CD4-positive, alpha-beta T cell treated with Interleukin-21 for 1 hour (primary cell): ENCODE data around the gene MC1R.

ENCODE experiments used
- DNase-seq: peaks from one replicate; pipeline ENCODE4 v3.0.0-alpha.2; 2020

MC1R gene

DNA sequence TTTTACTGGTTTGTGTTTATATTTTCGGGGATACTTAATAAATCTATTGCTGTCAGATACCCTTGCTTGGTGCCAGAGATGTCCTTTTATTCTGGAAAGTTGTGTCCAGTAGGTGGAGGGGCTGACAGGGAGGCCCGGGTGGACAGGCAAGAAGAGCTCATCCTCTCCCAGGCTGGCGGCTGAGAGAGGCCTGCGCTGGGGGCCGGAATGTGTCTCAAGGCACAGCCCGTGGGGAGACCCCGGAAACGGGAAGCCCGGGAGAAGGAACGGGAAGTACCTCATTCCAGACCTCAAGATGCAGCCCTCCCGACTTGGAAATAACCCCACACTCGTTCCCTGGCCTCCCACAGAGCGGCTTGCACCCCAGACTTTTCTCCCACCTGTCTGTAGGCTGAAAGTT is 17.4 kb downstream of the MC1R start:
- no peak for DNase-seq

DNA sequence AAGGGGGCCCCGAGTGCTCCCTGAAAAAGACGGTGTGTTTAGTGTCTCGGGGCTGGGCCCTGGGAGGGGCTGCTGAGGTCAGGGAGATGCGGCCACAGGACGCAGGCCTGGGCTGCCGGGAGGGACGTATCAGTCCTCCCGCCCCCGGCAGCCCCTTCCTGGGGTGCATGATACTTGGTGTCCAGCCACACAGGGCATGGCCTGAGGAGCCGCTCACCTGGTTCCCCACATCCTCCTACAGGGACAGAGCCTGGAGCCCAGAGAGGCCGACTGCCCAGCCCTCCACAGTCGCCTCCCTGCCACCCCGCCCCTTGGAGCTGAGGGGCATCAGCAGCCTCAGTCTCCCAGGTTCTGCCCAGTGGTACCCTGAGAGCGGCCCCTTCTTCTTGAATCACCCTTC is 17.8 kb downstream of the MC1R start:
- DNase-seq = no peak

- no peak for DNase-seq
Measured at GRCh38 chr16:89936981-89937380, 18.3 kb downstream of the MC1R start.

- no peak for DNase-seq
Measured at GRCh38 chr16:89938175-89938885, 19.7 kb downstream of the MC1R start.

DNA sequence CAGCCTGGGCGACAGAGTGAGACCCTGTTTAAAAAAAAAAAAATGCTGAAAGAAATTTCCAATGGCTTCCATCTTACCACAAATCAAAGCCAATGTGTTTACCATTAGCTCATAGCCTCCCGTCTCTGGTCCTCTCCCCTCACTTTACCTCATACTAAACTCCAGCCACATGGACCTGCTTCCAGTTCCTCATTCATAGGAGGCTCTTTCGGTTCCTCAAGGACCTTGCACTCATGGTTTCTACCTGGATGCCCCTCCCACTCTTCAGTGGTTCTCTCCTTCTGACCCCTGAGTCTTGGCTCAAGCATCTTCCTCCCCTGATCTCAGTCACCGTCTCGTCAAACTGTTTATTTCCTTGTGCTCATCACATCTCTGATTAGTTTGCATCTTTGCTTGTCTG is 26.1 kb downstream of the MC1R start:
- no peak for DNase-seq

- no peak for DNase-seq
Measured at GRCh38 chr16:89945654-89946053, 27.0 kb downstream of the MC1R start.

DNA sequence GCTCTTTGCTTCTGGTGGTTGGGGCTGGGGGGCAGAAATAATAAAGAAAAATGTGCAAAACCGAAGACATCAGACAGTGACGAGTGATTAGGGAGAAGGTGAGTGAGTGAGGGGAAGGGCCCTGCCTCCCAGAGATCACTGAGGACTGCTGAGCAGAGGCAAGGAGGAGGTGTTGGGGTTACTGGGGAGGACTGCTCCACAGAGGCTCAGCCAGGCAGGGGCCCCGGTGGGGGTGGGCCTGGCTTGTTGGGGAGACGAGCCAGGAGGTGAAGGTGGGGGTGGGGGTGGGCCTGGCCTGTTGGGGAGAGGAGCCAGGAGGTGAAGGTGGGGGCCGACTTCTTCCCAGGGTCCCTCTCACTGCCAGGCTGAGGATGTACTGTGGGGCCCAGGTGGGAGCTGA is 27.9 kb downstream of the MC1R start:
- DNase-seq = no peak

GRCh38 chr16:89949121-89949742 is 30.6 kb downstream of the MC1R start:
- DNase-seq = no peak

- DNase-seq = no peak
Measured at GRCh38 chr16:89949756-89950155, 31.1 kb downstream of the MC1R start.

- DNase-seq = no peak
Measured at GRCh38 chr16:89951509-89951908, 32.8 kb downstream of the MC1R start.

DNA sequence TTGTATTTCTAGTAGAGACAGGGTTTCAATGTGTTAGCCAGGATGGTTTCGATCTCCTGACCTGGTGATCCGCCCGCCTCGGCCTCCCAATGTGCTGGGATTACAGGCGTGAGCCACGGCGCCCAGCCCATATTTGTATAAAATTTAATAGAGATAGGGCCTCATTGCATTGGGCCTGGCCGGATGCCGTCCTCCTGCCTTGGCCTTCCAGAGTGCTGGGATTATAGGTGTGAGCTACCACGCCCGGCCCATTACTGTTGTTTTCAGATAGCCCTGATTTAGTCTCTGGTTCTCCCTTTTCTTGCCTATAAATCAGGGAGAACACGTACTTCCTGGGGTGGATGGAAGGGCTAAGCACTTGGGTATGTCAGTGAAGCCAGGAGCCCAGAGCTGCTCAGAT is 33.4 kb downstream of the MC1R start:
- DNase-seq = no peak

DNA sequence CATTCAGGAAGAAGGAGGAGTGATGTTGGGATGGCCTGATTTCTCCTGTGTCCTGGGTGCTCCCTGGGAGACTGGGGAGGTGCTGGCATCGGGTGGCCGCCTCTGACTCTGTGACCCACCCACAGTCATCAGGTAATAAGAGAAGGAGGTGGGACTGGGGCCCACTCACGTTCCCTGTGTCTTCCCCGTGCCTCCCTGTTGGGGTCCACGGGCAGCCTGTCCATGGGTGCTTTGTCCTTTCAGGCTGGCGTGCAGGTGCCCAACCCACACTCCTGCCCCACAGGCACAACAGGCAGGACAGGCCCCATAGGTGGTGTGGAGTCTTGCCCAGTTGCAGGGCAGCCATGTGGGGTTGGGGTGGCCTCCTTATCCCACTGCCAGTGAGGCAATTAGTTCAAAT is 33.9 kb downstream of the MC1R start:
- no peak for DNase-seq

- no peak for DNase-seq
Measured at GRCh38 chr16:89953671-89954406, 35.2 kb downstream of the MC1R start.

DNA sequence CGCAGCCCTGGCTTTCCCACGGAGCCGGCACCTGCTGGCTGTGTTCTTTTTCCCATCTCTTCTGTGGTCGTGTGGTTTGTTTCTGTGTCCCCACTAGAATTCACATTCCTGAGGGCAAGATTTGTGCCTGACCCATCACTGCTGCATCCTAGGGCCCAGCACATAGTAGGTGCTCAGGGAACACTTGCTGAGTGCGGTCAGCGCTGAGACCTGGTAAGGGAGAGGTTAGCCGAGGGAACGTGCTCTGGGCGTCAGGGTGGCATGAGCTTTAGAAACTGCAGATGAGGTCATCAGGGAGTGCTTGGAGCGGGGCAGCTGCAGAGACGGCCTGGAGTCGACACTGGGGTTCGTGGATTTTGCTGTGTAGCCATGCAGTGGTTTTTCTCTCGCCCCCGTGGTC is 35.8 kb downstream of the MC1R start:
- DNase-seq = no peak

GRCh38 chr16:89955001-89955685 is 36.5 kb downstream of the MC1R start:
- no peak for DNase-seq

DNA sequence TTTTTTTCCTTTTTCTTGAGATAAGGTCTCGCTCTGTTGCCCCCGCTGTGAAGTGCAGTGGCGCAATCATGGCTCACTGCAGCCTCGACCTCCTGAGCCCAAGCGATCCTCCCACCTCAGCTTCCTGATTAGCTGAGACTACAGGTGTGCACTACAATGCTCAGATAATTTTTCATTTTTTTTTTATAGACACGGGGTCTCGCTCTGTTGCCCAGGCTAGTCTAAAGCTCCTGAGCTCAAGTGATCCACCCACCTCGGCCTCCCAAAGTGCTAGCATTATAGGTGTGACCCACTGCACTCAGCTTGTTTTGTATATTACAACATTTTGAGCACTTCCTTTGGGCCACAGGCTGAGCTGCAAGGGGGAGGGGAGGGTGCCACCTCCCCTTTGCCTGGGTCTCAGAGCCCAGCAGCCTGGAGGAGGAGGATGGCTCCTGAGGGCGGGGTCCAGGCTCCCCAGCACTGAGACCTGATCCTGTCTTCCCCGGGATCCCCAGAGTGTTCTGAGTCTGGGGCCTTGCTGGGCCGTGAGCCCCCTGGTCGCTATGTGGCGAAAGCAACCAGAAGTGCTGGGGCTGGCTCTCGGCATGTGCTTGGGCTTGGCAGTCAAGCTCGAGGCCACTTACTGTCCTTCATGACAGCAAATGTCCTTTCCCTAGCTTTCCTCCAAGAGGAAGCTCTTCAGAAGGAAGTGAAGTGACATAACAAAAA is 38.0 kb downstream of the MC1R start:
- DNase-seq = no peak

GRCh38 chr16:89957216-89957785 is 38.6 kb downstream of the MC1R start:
- DNase-seq = no peak

GRCh38 chr16:89958068-89958467 is 39.4 kb downstream of the MC1R start:
- no peak for DNase-seq

DNA sequence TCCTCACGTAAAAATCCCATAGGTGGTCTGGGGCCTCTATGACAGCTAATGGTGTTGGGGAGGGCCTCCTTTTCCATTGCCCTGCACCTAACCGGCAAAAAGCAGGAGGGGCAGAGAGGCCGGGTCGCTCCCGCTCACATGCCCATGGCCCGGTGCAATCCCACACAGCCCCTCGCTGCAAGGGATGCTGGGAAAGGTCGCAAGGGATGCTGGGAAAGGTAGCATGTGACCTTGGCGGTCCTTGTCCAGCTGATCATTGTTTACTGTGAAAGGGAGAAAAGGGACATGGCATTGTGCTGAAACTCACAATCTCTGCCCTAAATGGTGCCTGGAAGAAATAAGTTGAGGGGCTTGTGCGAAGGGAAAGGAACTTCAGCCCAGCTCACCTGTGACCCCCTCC is 39.9 kb downstream of the MC1R start:
- no peak for DNase-seq

GRCh38 chr16:89960966-89961365 is 42.3 kb downstream of the MC1R start:
- DNase-seq = no peak

GRCh38 chr16:89961920-89962319 is 43.3 kb downstream of the MC1R start:
- DNase-seq = no peak

DNA sequence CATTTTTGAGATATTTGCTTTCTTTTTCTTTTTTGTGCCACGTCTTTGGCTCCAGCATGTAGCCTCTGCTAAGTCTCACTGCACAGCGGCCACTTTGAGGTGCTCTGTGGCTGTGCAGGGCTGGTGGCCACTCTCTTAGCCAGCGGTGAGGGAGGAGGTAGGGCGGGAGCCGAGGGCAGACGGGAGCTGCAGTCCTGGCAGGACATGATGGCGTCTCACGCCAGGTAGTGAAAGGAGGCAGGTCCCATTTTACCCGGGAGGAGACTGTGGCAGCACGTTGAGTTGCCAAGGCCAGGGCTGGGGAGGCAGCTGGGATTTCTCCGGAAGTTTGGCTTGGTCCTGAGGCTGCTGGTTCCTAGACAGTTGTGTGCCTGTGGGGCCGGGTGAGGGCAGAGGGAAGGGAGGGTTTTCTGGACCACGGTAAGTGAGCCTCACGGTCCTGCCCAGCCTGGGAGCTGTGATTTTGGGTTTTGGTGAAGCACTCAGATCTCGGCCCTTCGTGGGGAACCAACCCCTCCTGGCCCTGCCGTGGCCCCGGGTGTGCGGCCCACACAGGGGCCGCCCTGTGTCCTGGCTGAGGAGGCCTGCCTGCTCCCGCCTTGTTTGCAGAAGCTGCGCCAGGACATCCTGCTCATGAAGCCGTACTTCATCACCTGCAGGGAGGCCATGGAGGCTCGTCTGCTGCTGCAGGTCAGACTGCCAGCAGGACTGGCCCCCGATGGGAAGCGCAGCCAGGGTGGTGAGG is 44.3 kb downstream of the MC1R start:
- no peak for DNase-seq
